NT2/D1 (cell line): ENCODE data around the gene AGAP1.

Experiments
- DNase-seq: peaks from one replicate; pipeline ENCODE4 v3.0.0-alpha.2; 2011; ENCODE audit warnings: low read depth, low spot score
- H3K27me3 ChIP-seq: 2 replicates; pipeline ENCODE4 v1.6.0; 2011; ENCODE audit warnings: mild to moderate bottlenecking; ENCODE audit not compliant: insufficient read length, insufficient read depth
- H3K36me3 ChIP-seq: 2 replicates; pipeline ENCODE4 v1.6.1; 2011; ENCODE audit warnings: mild to moderate bottlenecking, low read length, mixed read lengths; ENCODE audit not compliant: insufficient read depth, insufficient read length
- H3K4me1 ChIP-seq: 2 replicates; pipeline ENCODE4 v1.5.1; 2011; ENCODE audit not compliant: insufficient read depth, insufficient read length
- H3K4me3 ChIP-seq: 2 replicates; pipeline ENCODE4 v1.5.1; 2011; ENCODE audit warnings: low read depth; ENCODE audit not compliant: insufficient read length
- H3K9ac ChIP-seq: 2 replicates; pipeline ENCODE4 v1.6.0; 2011; ENCODE audit warnings: low read depth; ENCODE audit not compliant: insufficient read length
- H3K9me3 ChIP-seq: 2 replicates; pipeline ENCODE4 v1.5.1; 2011; ENCODE audit warnings: mild to moderate bottlenecking, low read length; ENCODE audit not compliant: insufficient read depth
- SUZ12 ChIP-seq: IDR thresholded peaks from 2 replicates; pipeline ENCODE4 v1.6.1; 2011; ENCODE audit not compliant: insufficient read length, insufficient read depth; ENCODE audit errors: extremely low read depth
- YY1 ChIP-seq: IDR thresholded peaks from 2 replicates; pipeline ENCODE4 v1.6.1; 2011; ENCODE audit not compliant: insufficient read length, insufficient read depth
- ZNF274 ChIP-seq: IDR thresholded peaks from 2 replicates; pipeline ENCODE4 v1.6.1; 2011; ENCODE audit warnings: mild to moderate bottlenecking, low read depth, low read length

Gene AGAP1

GRCh38 chr2:235864733-235865515 is 371.1 kb downstream of the AGAP1 start:
- H3K9me3 ChIP-seq: no peaks in the 10 kb centered on the region; the same call in 1 of the 2 replicates
- no peak for TF ChIP-seq SUZ12
- no peak for TF ChIP-seq YY1
- TF ChIP-seq ZNF274: no peak
- H3K9ac ChIP-seq: no peak overlapping the region
- no peaks in the 10 kb centered on the region for H3K27me3 ChIP-seq
- peaks cover 3% of the 10 kb centered on the region for H3K4me1 ChIP-seq
- H3K36me3 ChIP-seq: no peaks in the 10 kb centered on the region
- no peak overlapping the region for H3K4me3 ChIP-seq
- DNase-seq: no peak

GRCh38 chr2:235866373-235866772 is 372.5 kb downstream of the AGAP1 start:
- no peaks in the 10 kb centered on the region; the same call in 1 of the 2 replicates for H3K9me3 ChIP-seq
- TF ChIP-seq SUZ12 (no peak), YY1 (no peak), ZNF274 (no peak)
- no peak for DNase-seq
- H3K36me3 ChIP-seq: no peaks in the 10 kb centered on the region
- H3K4me3 ChIP-seq: no peak overlapping the region
- peaks cover 3% of the 10 kb centered on the region for H3K4me1 ChIP-seq
- H3K27me3 ChIP-seq: no peaks in the 10 kb centered on the region
- no peak overlapping the region for H3K9ac ChIP-seq

GRCh38 chr2:235868224-235868623 is 374.4 kb downstream of the AGAP1 start:
- no peaks in the 10 kb centered on the region for H3K36me3 ChIP-seq
- H3K27me3 ChIP-seq: no peaks in the 10 kb centered on the region

GRCh38 chr2:235868645-235869044 is 374.8 kb downstream of the AGAP1 start:
- no peaks in the 10 kb centered on the region for H3K27me3 ChIP-seq
- peaks cover 3% of the 10 kb centered on the region for H3K4me1 ChIP-seq
- TF ChIP-seq YY1 (no peak), SUZ12 (no peak), ZNF274 (no peak)
- H3K36me3 ChIP-seq: no peaks in the 10 kb centered on the region
- no peaks in the 10 kb centered on the region; the same call in 1 of the 2 replicates for H3K9me3 ChIP-seq
- H3K9ac ChIP-seq: no peak overlapping the region
- no peak for DNase-seq
- H3K4me3 ChIP-seq: no peak overlapping the region

More at GRCh38 chr2:235868224-235868623, 374.4 kb downstream of the AGAP1 start:
- Histone ChIP-seq H3K9ac (no peak overlapping the region), H3K4me1 (peaks cover 3% of the 10 kb centered on the region), H3K4me3 (no peak overlapping the region), H3K9me3 (no peaks in the 10 kb centered on the region; the same call in 1 of the 2 replicates)
- no peak for DNase-seq
- TF ChIP-seq YY1: no peak

- Histone ChIP-seq H3K9ac (no peak overlapping the region), H3K4me3 (no peak overlapping the region), H3K36me3 (no peaks in the 10 kb centered on the region), H3K4me1 (peaks cover 3% of the 10 kb centered on the region), H3K9me3 (no peaks in the 10 kb centered on the region; the same call in 1 of the 2 replicates), H3K27me3 (no peaks in the 10 kb centered on the region)
- no peak for DNase-seq
- no peak for TF ChIP-seq SUZ12
- TF ChIP-seq YY1: no peak
- TF ChIP-seq ZNF274: no peak
These were observed 376.7 kb downstream of the AGAP1 start for GRCh38 chr2:235870515-235870914.

GRCh38 chr2:235876099-235876679 is 382.3 kb downstream of the AGAP1 start:
- Histone ChIP-seq H3K27me3 (no peaks in the 10 kb centered on the region), H3K4me3 (no peak overlapping the region), H3K4me1 (no peaks in the 10 kb centered on the region), H3K9me3 (no peaks in the 10 kb centered on the region), H3K9ac (no peak overlapping the region), H3K36me3 (no peaks in the 10 kb centered on the region)
- TF ChIP-seq SUZ12 (no peak), YY1 (no peak), ZNF274 (no peak)
- no peak for DNase-seq

GRCh38 chr2:235877275-235877802 is 383.5 kb downstream of the AGAP1 start:
- Histone ChIP-seq H3K4me1 (no peaks in the 10 kb centered on the region), H3K27me3 (no peaks in the 10 kb centered on the region), H3K9me3 (no peaks in the 10 kb centered on the region), H3K9ac (no peak overlapping the region), H3K4me3 (no peak overlapping the region), H3K36me3 (no peaks in the 10 kb centered on the region)
- DNase-seq: no peak
- no peak for TF ChIP-seq ZNF274
- no peak for TF ChIP-seq SUZ12
- TF ChIP-seq YY1: no peak
